GM12865 (cell line): ENCODE measurements around the gene TNIP1.

Experiments
- DNase-seq: peaks from one replicate; pipeline ENCODE4 v3.0.0; 2010; ENCODE audit warnings: low read depth
- H3K4me3 ChIP-seq: 2 replicates; pipeline ENCODE4 v1.5.1; 2011; ENCODE audit warnings: mild to moderate bottlenecking, low read depth, low read length, control low read depth
- CTCF ChIP-seq: IDR thresholded peaks from 2 replicates; pipeline ENCODE4 v1.5.1; 2011; ENCODE audit warnings: low read length, control low read depth, low read depth, inconsistent platforms; ENCODE audit not compliant: insufficient read depth; ENCODE audit errors: missing control alignments

Gene TNIP1

GRCh38 chr5:151106509-151106908 is 25.7 kb upstream of the TNIP1 start:
- no peak overlapping the region for H3K4me3 ChIP-seq
- no peak for DNase-seq
- no peak for TF ChIP-seq CTCF

GRCh38 chr5:151106043-151106442 is 25.2 kb upstream of the TNIP1 start:
- TF ChIP-seq CTCF, result no peak
- no peak overlapping the region for H3K4me3 ChIP-seq

GRCh38 chr5:151105561-151105960 is 24.7 kb upstream of the TNIP1 start:
- no peak for DNase-seq
- H3K4me3 ChIP-seq, result no peak overlapping the region
- no peak for TF ChIP-seq CTCF

More at GRCh38 chr5:151106043-151106442, 25.2 kb upstream of the TNIP1 start:
- no peak for DNase-seq

DNA sequence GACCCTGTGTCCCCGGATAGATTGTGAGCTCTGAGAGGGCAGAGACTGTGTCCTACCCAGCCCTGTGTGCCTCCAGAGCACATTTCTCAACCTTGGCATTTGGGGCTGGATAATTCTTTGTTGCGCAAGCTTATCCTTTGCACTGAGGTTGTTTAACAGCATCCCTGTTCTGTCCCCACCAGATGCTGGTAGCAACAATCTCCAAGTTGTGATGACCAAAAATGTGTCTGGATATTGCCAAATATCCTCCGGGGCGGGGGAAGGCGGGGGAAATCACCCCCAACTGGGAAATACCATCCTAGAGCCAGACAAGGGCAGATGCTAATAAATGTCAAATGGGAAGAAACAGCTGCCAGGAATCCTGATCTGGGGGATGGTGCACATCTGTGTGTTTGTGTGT is 24.0 kb upstream of the TNIP1 start:
- no peak for TF ChIP-seq CTCF

DNA sequence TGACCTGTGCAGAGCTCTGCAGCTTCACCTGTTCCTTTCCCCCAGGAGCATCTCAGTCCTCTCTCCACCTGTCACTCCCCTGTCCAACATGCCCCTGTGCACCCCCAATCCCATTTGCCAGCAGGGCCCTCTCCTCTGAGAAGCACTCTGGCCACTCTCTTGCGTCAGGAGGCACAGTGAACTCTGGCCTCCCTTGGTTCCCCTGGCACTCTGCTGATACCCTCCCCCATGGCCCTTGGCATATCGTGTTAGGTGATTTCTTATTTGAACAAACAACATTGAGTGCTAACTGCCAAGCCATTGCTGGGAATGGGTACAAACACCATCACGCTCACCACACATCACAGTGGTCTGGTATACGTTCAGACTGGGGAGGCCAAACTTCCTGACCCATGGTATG is 20.9 kb upstream of the TNIP1 start:
- no peak for DNase-seq
- TF ChIP-seq CTCF, result no peak
- H3K4me3 ChIP-seq, result no peak overlapping the region

More for the DNA sequence above, 24.0 kb upstream of the TNIP1 start:
- DNase-seq, result no peak
- no peak overlapping the region for H3K4me3 ChIP-seq

DNA sequence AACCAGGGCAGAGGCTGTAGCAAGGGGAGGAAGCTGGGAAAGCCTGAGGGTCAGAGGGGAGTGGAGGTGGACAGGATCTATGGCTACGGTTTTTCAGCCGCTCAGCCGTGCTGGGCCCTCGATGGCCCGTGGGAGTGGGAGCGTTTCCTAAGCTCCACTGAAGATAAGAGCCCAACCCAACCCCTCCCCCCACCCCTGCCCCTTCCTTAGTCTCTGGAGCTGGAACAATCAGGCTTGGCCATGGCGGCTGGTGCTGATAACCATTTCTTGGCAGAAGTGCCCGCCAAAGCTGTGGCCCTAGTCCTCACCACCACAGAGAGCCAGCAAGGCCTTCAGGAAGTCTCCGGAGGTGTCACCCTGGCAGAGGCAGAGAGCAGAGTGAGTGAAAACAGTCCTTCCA is 20.3 kb upstream of the TNIP1 start:
- no peak overlapping the region for H3K4me3 ChIP-seq
- TF ChIP-seq CTCF, result no peak
- no peak for DNase-seq

DNA sequence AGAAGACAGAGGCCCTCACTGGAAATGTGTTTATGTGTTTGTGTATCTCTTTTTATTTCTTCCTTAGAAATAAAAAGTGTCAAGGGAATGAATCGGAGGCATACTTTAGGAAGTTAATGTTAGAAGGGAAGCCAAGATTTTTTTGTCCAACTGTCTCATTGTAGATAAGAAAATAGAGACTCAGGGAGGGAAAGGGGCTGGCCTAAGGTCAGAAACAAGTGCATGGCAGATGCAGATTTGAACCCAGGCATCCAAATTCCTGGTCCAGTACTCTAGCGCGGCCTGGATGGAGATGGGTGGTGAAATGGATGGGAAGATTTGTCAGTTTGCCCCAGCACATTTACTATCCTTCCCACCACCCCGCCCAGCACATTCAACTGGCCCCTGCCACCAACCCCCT is 19.8 kb upstream of the TNIP1 start:
- no peak for TF ChIP-seq CTCF
- no peak overlapping the region for H3K4me3 ChIP-seq
- DNase-seq, result no peak
